Measurements from ENCODE around the gene INSYN2B. TPM values are rescaled to one million over a fixed set of nuclear protein-coding genes. Genes with fewer than 3 reads are reported as not detected.
A peak's percentile ranks its signal among the peaks of the same experiment; 100 is the strongest.

INSYN2B gene
- polyA plus RNA-seq (2013, experiment 1 of 2), result 0.05 TPM
- 0.13 TPM for polyA plus RNA-seq (2013, experiment 2 of 2)

DNA sequence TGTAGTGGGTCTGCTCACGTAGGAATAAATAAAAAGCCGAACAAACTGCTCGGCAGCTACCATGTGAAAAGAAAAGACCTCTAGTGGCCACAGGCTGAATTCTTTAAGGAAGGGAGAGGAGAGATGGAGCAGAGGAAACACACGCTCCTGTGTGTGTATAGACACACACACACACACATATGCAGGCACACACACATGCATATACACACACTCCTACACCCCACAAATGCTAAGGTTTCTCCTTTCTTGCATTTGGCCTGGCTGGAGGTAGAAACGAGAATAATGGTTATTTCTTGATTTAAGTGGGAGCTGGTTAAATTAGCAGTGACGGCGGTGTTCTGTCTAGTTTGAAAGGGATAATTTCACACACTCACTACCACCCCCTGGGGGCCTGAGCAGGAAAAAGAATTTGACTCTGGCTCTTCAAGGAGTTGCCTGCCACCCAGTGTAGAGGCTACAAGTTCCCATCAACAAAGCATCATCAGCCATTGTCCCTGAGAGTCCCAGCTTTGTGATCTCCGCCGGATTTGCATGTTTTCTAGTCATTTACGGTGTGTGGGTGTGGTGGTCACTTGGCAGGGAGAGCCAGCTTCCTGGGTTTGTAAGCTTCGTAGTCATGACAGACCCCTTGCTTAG, at the start of gene INSYN2B:
Gene INSYN2B, minus strand, starts transcription at position 78 of the 636 bp plus-strand sequence. CDS start 96,597 bp downstream, outside the sequence.
- H3K27ac ChIP-seq (ENCODE audit: low read depth, low read length), result peak within 1 kb of the TSS; percentile 58; the same call in 1 of the 2 replicates
- peak within 1 kb of the TSS; percentile 48 for H3K4me3 ChIP-seq (ENCODE audit: low read length)
- H3K9me3 ChIP-seq (ENCODE audit: insufficient read depth, low read depth, low read length), result no peaks in the 10 kb centered on the region
- H3K36me3 ChIP-seq (ENCODE audit: insufficient read depth, low read length), result no peaks in the 10 kb centered on the region
- 6% methylated on average over 7 of the region's 11 CpGs for WGBS
- peaks cover 44% of the 10 kb centered on the region for H3K4me1 ChIP-seq (ENCODE audit: insufficient read depth, low read length)
- H3K27me3 ChIP-seq (ENCODE audit: insufficient read depth, low read length), result peaks cover 25% of the 10 kb centered on the region
- peak within 1 kb of the TSS; percentile 12; the same call in 1 of the 2 replicates for H3K9ac ChIP-seq (ENCODE audit: low read depth, low read length)

DNA sequence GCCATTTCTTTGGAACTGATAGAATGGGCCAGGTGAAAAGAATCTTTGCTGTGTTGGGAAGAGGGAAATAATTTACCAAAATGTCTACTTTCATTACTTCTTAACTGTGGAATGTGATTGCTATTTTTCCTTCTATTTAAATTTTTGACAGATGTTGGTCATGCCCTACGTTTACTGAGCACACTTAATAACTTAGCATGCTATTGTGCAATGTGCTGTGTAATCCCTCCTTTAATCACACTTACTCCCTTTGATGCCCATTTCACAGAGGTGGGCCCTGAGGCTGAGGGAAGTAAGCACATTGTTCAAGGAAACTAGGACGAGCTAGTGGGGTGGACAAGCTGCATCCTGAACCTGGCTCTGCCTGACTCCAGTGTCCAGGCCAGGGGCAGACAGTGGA, 47.8 kb upstream of the INSYN2B start:
- Histone ChIP-seq H3K27me3 (ENCODE audit: insufficient read depth, low read length) (no peaks in the 10 kb centered on the region), H3K4me3 (ENCODE audit: low read length) (no peak overlapping the region), H3K9ac (ENCODE audit: low read depth, low read length) (no peak overlapping the region), H3K27ac (ENCODE audit: low read depth, low read length) (no peak overlapping the region), H3K4me1 (ENCODE audit: insufficient read depth, low read length) (no peaks in the 10 kb centered on the region), H3K36me3 (ENCODE audit: insufficient read depth, low read length) (no peaks in the 10 kb centered on the region), H3K9me3 (ENCODE audit: insufficient read depth, low read depth, low read length) (no peaks in the 10 kb centered on the region)
- WGBS, result 91% methylated on average over 1 of the region's 2 CpGs

DNA sequence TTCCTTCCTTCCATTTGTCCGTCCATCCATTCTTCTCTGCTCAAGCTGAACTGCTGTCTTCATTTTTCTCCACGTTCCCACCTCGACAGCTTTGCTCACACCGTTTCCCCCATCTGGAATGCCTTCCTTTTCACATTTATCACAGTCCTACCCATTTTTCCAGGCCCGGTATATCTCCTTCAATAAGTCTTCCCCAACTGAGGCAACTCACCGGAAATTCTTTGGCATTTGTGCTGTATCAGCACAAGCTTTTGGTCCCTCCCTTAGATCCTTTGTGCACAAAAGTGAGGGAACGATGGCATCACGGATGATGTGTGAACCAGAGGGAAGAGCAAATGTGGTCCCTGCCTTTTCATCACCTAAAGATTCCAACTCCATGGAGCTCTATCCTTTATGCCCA, 45.6 kb upstream of the INSYN2B start:
- WGBS, result 90% methylated on average over 8 of the region's 8 CpGs
- H3K4me3 ChIP-seq (ENCODE audit: low read length), result no peak overlapping the region
- H3K27ac ChIP-seq (ENCODE audit: low read depth, low read length), result no peak overlapping the region
- no peak overlapping the region for H3K9ac ChIP-seq (ENCODE audit: low read depth, low read length)
- H3K9me3 ChIP-seq (ENCODE audit: insufficient read depth, low read depth, low read length), result no peaks in the 10 kb centered on the region
- no peaks in the 10 kb centered on the region for H3K36me3 ChIP-seq (ENCODE audit: insufficient read depth, low read length)
- no peaks in the 10 kb centered on the region for H3K4me1 ChIP-seq (ENCODE audit: insufficient read depth, low read length)
- H3K27me3 ChIP-seq (ENCODE audit: insufficient read depth, low read length), result no peaks in the 10 kb centered on the region

- Histone ChIP-seq H3K4me1 (ENCODE audit: insufficient read depth, low read length) (no peaks in the 10 kb centered on the region), H3K9me3 (ENCODE audit: insufficient read depth, low read depth, low read length) (no peaks in the 10 kb centered on the region), H3K9ac (ENCODE audit: low read depth, low read length) (no peak overlapping the region), H3K36me3 (ENCODE audit: insufficient read depth, low read length) (no peaks in the 10 kb centered on the region), H3K4me3 (ENCODE audit: low read length) (no peak overlapping the region), H3K27ac (ENCODE audit: low read depth, low read length) (no peak overlapping the region), H3K27me3 (ENCODE audit: insufficient read depth, low read length) (no peaks in the 10 kb centered on the region)
- 90% methylated on average over 8 of the region's 8 CpGs for WGBS
These were observed 41.2 kb upstream of the INSYN2B start for GRCh38 chr5:170021506-170021905.

- H3K4me3 ChIP-seq (ENCODE audit: low read length), result no peak overlapping the region
- no peak overlapping the region for H3K27ac ChIP-seq (ENCODE audit: low read depth, low read length)
- H3K9me3 ChIP-seq (ENCODE audit: insufficient read depth, low read depth, low read length), result no peaks in the 10 kb centered on the region
- no peaks in the 10 kb centered on the region for H3K27me3 ChIP-seq (ENCODE audit: insufficient read depth, low read length)
- no peaks in the 10 kb centered on the region for H3K4me1 ChIP-seq (ENCODE audit: insufficient read depth, low read length)
- H3K36me3 ChIP-seq (ENCODE audit: insufficient read depth, low read length), result no peaks in the 10 kb centered on the region
- no peak overlapping the region for H3K9ac ChIP-seq (ENCODE audit: low read depth, low read length)
- WGBS, result 88% methylated on average over 3 of the region's 3 CpGs
These were observed 40.1 kb upstream of the INSYN2B start for GRCh38 chr5:170020423-170020822.

- Histone ChIP-seq H3K36me3 (ENCODE audit: insufficient read depth, low read length) (no peaks in the 10 kb centered on the region), H3K4me1 (ENCODE audit: insufficient read depth, low read length) (no peaks in the 10 kb centered on the region), H3K9ac (ENCODE audit: low read depth, low read length) (no peak overlapping the region), H3K27ac (ENCODE audit: low read depth, low read length) (no peak overlapping the region), H3K4me3 (ENCODE audit: low read length) (no peak overlapping the region), H3K27me3 (ENCODE audit: insufficient read depth, low read length) (no peaks in the 10 kb centered on the region), H3K9me3 (ENCODE audit: insufficient read depth, low read depth, low read length) (no peaks in the 10 kb centered on the region)
- WGBS, result 89% methylated on average over 11 of the region's 11 CpGs
These were observed 32.3 kb upstream of the INSYN2B start for GRCh38 chr5:170012622-170013021.

DNA sequence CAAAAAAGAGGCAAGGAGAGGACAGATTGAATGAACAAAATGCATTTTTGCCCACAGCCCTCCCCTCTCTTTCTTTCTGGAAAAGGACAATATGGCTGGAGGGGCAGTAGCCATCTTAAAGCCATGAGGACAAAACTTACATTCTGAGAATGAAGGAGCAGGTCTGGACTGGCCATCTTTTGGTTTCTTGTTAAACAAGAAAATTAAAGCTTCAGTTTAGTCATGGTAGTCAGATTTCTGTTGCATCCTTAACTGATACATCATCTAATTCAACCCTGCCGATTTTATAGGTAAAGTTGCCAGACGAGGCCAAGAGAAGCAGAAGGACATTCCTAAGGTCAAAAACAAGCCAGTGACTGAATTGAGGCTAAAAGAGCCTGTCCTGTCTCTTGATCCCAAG, 31.5 kb upstream of the INSYN2B start:
- no peaks in the 10 kb centered on the region for H3K9me3 ChIP-seq (ENCODE audit: insufficient read depth, low read depth, low read length)
- H3K9ac ChIP-seq (ENCODE audit: low read depth, low read length), result no peak overlapping the region
- H3K4me3 ChIP-seq (ENCODE audit: low read length), result no peak overlapping the region
- no peaks in the 10 kb centered on the region for H3K27me3 ChIP-seq (ENCODE audit: insufficient read depth, low read length)
- H3K27ac ChIP-seq (ENCODE audit: low read depth, low read length), result no peak overlapping the region
- 98% methylated on average over 2 of the region's 2 CpGs for WGBS
- no peaks in the 10 kb centered on the region for H3K4me1 ChIP-seq (ENCODE audit: insufficient read depth, low read length)
- H3K36me3 ChIP-seq (ENCODE audit: insufficient read depth, low read length), result no peaks in the 10 kb centered on the region

DNA sequence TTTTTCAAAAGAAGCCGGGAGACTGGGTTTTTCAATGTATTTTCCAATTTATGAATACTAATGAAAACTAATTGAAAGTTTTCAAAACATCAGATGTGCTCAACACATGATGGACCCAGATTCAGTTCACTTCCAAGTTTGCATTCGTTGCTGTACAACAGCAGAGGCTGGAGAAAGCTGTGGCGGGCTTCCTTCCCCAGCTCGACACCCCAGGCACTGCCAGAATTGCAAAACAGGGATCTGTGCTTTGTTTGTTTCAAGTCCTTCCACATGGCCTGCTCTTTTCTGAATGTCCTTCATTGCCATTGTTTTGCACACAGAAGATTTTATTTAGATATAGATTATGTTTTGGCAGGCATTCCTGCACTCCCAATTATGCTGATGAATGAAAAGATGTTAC, 30.3 kb upstream of the INSYN2B start:
- H3K4me3 ChIP-seq (ENCODE audit: low read length), result no peak overlapping the region
- no peaks in the 10 kb centered on the region for H3K27me3 ChIP-seq (ENCODE audit: insufficient read depth, low read length)
- no peak overlapping the region for H3K9ac ChIP-seq (ENCODE audit: low read depth, low read length)
- no peaks in the 10 kb centered on the region for H3K36me3 ChIP-seq (ENCODE audit: insufficient read depth, low read length)
- WGBS, result 84% methylated on average over 4 of the region's 4 CpGs
- H3K9me3 ChIP-seq (ENCODE audit: insufficient read depth, low read depth, low read length), result no peaks in the 10 kb centered on the region
- no peaks in the 10 kb centered on the region for H3K4me1 ChIP-seq (ENCODE audit: insufficient read depth, low read length)
- no peak overlapping the region for H3K27ac ChIP-seq (ENCODE audit: low read depth, low read length)

DNA sequence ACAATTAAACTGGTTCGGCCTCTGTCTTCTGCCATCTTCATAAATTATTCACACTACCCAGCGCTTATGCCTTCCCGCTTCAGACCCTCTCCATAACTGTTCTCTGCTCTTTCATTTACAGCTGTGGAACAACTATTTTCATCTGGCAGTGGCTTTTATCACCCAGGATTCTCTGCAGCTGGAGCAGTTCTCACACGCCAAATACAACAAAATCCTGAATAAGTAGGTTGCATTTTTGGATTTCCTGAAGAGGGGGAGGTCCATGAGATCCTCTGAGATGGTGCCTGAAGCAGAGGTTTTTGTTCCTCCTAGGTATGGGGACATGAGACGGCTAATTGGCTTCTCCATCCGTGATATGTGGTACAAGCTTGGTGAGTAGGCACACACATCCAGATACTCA, 28.1 kb upstream of the INSYN2B start:
- no peaks in the 10 kb centered on the region for H3K9me3 ChIP-seq (ENCODE audit: insufficient read depth, low read depth, low read length)
- no peaks in the 10 kb centered on the region for H3K4me1 ChIP-seq (ENCODE audit: insufficient read depth, low read length)
- no peak overlapping the region for H3K9ac ChIP-seq (ENCODE audit: low read depth, low read length)
- 92% methylated on average over 6 of the region's 6 CpGs for WGBS
- no peaks in the 10 kb centered on the region for H3K36me3 ChIP-seq (ENCODE audit: insufficient read depth, low read length)
- H3K27me3 ChIP-seq (ENCODE audit: insufficient read depth, low read length), result no peaks in the 10 kb centered on the region
- no peak overlapping the region for H3K27ac ChIP-seq (ENCODE audit: low read depth, low read length)
- no peak overlapping the region for H3K4me3 ChIP-seq (ENCODE audit: low read length)

GRCh38 chr5:170006021-170006420, 25.7 kb upstream of the INSYN2B start:
- Histone ChIP-seq H3K9me3 (ENCODE audit: insufficient read depth, low read depth, low read length) (no peaks in the 10 kb centered on the region), H3K9ac (ENCODE audit: low read depth, low read length) (no peak overlapping the region), H3K4me3 (ENCODE audit: low read length) (no peak overlapping the region), H3K27me3 (ENCODE audit: insufficient read depth, low read length) (no peaks in the 10 kb centered on the region), H3K27ac (ENCODE audit: low read depth, low read length) (no peak overlapping the region), H3K36me3 (ENCODE audit: insufficient read depth, low read length) (no peaks in the 10 kb centered on the region), H3K4me1 (ENCODE audit: insufficient read depth, low read length) (no peaks in the 10 kb centered on the region)
- WGBS, result 90% methylated on average over 6 of the region's 6 CpGs

GRCh38 chr5:170000155-170000554, 19.9 kb upstream of the INSYN2B start:
- WGBS, result 90% methylated on average over 2 of the region's 2 CpGs
- Histone ChIP-seq H3K27ac (ENCODE audit: low read depth, low read length) (no peak overlapping the region), H3K9me3 (ENCODE audit: insufficient read depth, low read depth, low read length) (no peaks in the 10 kb centered on the region), H3K9ac (ENCODE audit: low read depth, low read length) (no peak overlapping the region), H3K4me1 (ENCODE audit: insufficient read depth, low read length) (no peaks in the 10 kb centered on the region), H3K27me3 (ENCODE audit: insufficient read depth, low read length) (no peaks in the 10 kb centered on the region), H3K4me3 (ENCODE audit: low read length) (no peak overlapping the region), H3K36me3 (ENCODE audit: insufficient read depth, low read length) (no peaks in the 10 kb centered on the region)

DNA sequence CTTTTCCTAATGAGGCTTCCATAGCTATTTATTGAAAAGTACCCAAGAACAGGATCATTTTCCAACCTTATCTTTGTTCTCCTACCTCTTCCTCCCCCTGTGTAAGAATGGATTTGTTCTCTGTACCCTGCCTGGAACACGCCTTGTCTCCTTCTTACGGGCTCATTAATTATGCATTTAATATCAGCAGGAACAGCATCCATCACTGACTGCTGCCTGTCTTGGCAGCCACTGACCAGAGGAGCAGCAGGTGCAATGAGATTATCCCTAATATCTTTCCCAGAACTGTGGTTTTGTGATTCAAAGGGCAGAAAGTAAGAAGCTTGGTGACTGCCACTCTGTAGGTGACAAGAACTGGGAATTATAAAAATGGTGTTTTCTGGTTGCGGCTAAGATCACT, 19.3 kb upstream of the INSYN2B start:
- H3K27me3 ChIP-seq (ENCODE audit: insufficient read depth, low read length), result no peaks in the 10 kb centered on the region

More for the DNA sequence above, 19.3 kb upstream of the INSYN2B start:
- Histone ChIP-seq H3K27ac (ENCODE audit: low read depth, low read length) (no peak overlapping the region), H3K9ac (ENCODE audit: low read depth, low read length) (no peak overlapping the region), H3K36me3 (ENCODE audit: insufficient read depth, low read length) (no peaks in the 10 kb centered on the region), H3K4me3 (ENCODE audit: low read length) (no peak overlapping the region), H3K4me1 (ENCODE audit: insufficient read depth, low read length) (no peaks in the 10 kb centered on the region), H3K9me3 (ENCODE audit: insufficient read depth, low read depth, low read length) (no peaks in the 10 kb centered on the region)
- WGBS, result 96% methylated on average over 3 of the region's 3 CpGs

All from HUES64 (cell line).